ENCODE measurements around the gene PCDHB14. TPM values are rescaled to one million over a fixed set of nuclear protein-coding genes. Genes with fewer than 3 reads are reported as not detected.

The PCDHB14 gene
- total RNA-seq, 2 experiments from 2014 or later, result not detected

DNA sequence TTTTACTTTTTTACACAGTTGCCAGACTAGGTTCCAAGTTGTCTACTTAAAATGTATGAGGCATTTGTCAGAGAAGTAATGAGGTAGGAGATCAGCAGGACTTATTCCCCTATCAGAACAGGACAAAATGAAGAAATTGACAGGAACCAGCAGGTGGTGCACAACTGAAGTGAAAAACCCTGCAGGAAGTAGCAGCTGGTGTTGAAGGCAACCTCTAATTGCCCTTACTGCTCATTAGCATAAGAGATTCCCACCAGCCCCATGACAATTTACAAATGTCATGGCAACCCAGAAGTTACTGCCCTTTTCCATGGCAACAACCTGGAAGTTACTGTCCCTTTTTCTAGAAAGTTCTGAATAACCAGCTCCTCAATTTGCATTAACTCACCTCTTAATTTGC is 27.4 kb downstream of the PCDHB14 start:
- DNase-seq (no peak), ATAC-seq (no peak)
- Mint-ChIP-seq H3K27ac (no peak overlapping the region), H3K4me1 (ENCODE audit: low read depth) (no peaks in the 10 kb centered on the region), H3K4me3 (no peak overlapping the region), H3K27me3 (peaks cover 3% of the 10 kb centered on the region), H3K36me3 (ENCODE audit: low read depth) (peaks cover 24% of the 10 kb centered on the region), H3K9me3 (peaks cover 66% of the 10 kb centered on the region)
- ChIA-PET CTCF (no interaction called here), POLR2A (interaction anchor here (0.6 kb wide), 1 partner anchor 31 kb away, joined by 3 read pairs; no protein-coding TSS in a partner anchor)
- TF ChIP-seq, protein P1, sequence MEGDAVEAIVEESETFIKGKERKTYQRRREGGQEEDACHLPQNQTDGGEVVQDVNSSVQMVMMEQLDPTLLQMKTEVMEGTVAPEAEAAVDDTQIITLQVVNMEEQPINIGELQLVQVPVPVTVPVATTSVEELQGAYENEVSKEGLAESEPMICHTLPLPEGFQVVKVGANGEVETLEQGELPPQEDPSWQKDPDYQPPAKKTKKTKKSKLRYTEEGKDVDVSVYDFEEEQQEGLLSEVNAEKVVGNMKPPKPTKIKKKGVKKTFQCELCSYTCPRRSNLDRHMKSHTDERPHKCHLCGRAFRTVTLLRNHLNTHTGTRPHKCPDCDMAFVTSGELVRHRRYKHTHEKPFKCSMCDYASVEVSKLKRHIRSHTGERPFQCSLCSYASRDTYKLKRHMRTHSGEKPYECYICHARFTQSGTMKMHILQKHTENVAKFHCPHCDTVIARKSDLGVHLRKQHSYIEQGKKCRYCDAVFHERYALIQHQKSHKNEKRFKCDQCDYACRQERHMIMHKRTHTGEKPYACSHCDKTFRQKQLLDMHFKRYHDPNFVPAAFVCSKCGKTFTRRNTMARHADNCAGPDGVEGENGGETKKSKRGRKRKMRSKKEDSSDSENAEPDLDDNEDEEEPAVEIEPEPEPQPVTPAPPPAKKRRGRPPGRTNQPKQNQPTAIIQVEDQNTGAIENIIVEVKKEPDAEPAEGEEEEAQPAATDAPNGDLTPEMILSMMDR (IDR thresholded peaks at IDR 0.05), result no peak
- intact Hi-C loops (cut with micrococcal nuclease), result no loop called here

DNA sequence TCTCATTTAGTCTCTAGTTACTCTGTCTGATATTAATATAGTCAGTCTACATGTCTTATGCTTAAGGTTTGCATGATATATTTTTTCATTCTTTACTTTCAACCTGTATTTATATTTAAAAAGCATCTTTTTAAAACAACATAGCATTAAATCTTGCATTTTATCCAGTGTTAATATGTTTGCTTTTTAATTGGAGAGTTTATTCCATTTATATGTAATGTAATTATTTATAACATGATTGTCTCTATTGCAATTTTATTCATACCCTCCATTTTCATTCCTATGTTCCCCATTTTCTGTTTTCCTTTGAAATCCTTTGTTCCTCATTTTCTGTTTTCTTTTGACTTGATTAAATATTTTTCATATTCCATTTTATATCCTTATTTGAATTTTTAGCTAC is 35.3 kb downstream of the PCDHB14 start:
- no peak for ATAC-seq
- DNase-seq, result no peak
- ChIA-PET POLR2A (no interaction called here), CTCF (interaction anchor here (1.0 kb wide), 1 partner anchor 67 kb away, joined by 3 read pairs; the partner anchor contains the start of gene PCDHB10)
- TF ChIP-seq, protein P1 (IDR thresholded peaks at IDR 0.05), result no peak
- Mint-ChIP-seq H3K4me1 (ENCODE audit: low read depth) (no peaks in the 10 kb centered on the region), H3K36me3 (ENCODE audit: low read depth) (peaks cover 35% of the 10 kb centered on the region), H3K9me3 (peaks cover 68% of the 10 kb centered on the region), H3K27ac (no peak overlapping the region), H3K27me3 (no peaks in the 10 kb centered on the region), H3K4me3 (no peak overlapping the region)
- intact Hi-C loops (cut with micrococcal nuclease), result no loop called here

DNA sequence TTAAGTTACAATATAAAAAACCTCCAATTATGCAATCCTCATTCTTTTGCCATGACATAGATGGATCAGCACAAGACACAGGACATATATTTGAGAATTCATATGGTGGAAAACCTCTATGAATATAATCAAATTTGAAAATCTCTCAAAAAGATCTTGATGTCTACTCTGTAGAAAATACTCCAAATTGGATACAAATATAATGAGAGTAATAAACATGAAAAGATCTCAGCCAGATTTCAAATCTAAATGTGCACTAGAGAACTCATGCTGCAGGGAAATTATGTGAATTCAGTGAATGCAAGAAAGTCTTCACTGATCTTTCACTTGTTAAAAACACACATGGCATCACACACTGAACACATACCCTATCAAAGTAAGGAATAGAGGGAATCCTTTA is 35.8 kb downstream of the PCDHB14 start:
- DNase-seq (no peak), ATAC-seq (no peak)
- Mint-ChIP-seq H3K27ac (no peak overlapping the region), H3K4me1 (ENCODE audit: low read depth) (no peaks in the 10 kb centered on the region), H3K9me3 (peaks cover 66% of the 10 kb centered on the region), H3K4me3 (no peak overlapping the region), H3K27me3 (no peaks in the 10 kb centered on the region), H3K36me3 (ENCODE audit: low read depth) (peaks cover 37% of the 10 kb centered on the region)
- CTCF ChIA-PET, result no interaction called here
- POLR2A ChIA-PET, result no interaction called here
- TF ChIP-seq, protein P1 (IDR thresholded peaks at IDR 0.05), result no peak
- intact Hi-C loops (cut with micrococcal nuclease), result no loop called here

DNA sequence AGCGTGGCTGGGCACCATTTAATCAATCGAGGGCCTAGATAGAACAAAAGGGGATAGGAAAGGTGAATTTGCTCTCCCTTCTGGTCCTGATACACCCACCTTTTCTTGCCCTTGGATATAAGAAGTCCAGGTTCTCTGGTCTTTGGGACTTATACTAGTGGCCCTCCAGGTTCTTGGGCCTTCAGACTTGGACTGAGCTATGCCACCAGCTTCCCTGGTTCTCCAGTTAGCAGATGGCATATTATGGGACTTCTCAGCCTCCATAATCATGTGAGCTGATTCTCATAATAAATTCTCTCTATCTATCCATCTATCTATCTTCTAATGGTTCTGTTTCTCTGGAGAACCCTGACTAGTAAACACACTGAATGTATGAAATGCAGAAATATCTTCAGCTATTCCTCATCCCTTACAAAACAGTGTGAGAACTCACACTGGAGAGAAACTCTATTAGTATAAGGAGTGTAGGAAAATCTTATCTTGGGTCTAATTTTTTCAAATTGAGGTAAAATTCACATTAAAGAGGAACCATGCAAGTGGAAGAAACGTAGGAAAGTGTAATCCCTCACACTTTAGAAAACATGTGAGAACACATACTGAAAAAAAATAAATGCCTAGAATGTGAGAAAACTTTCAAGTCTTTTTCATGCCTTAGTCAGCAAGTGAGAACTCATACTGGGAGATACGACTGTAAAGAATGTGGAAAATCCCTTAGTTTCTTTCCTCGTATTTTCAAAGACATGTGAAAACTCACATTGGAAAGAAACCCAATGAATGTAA is 37.5 kb downstream of the PCDHB14 start:
- intact Hi-C loops (cut with micrococcal nuclease), result no loop called here
- POLR2A ChIA-PET, result interaction anchor here (0.8 kb wide), 1 partner anchor 59 kb away, joined by 3 read pairs; no protein-coding TSS in a partner anchor
- no peaks in the 10 kb centered on the region for H3K27me3 Mint-ChIP-seq
- peaks cover 39% of the 10 kb centered on the region for H3K36me3 Mint-ChIP-seq (ENCODE audit: low read depth)
- no peak overlapping the region for H3K27ac Mint-ChIP-seq
- no peak for DNase-seq
- H3K4me1 Mint-ChIP-seq (ENCODE audit: low read depth), result no peaks in the 10 kb centered on the region
- CTCF ChIA-PET, result interaction anchor here (1.3 kb wide), 1 partner anchor 60 kb away, joined by 4 read pairs; the partner anchor contains the start of gene TAF7
- ATAC-seq, result no peak
- TF ChIP-seq, protein P1 (IDR thresholded peaks at IDR 0.05), result no peak
- no peak overlapping the region for H3K4me3 Mint-ChIP-seq
- H3K9me3 Mint-ChIP-seq, result peaks cover 59% of the 10 kb centered on the region

DNA sequence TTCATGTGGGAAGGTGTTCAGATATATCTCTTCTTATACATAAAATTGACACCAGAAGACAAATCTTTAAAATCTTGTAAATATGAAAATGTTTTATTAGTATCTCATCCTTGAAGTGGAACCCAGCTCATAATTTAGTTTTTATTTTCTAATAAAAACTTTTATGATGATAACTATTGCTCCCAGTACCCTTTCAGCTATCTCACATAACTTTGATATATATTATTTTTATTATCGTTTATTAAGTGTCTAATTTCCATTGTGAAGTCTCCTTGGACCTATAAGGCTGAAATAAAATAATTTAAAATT is 38.0 kb downstream of the PCDHB14 start:
- Mint-ChIP-seq H3K4me1 (ENCODE audit: low read depth) (no peaks in the 10 kb centered on the region), H3K9me3 (peaks cover 59% of the 10 kb centered on the region), H3K27me3 (no peaks in the 10 kb centered on the region), H3K36me3 (ENCODE audit: low read depth) (peaks cover 43% of the 10 kb centered on the region), H3K4me3 (no peak overlapping the region), H3K27ac (no peak overlapping the region)
- ChIA-PET CTCF (interaction anchor here (1.3 kb wide), 1 partner anchor 60 kb away, joined by 4 read pairs; the partner anchor contains the start of gene TAF7), POLR2A (interaction anchor here (0.8 kb wide), 1 partner anchor 59 kb away, joined by 3 read pairs; no protein-coding TSS in a partner anchor)
- no peak for DNase-seq
- TF ChIP-seq, protein P1 (IDR thresholded peaks at IDR 0.05), result no peak
- intact Hi-C loops (cut with micrococcal nuclease), result no loop called here
- ATAC-seq, result no peak

Data from activated CD8-positive, alpha-beta T cell treated with anti-CD3 and anti-CD28 coated beads for 36 hours (primary cell).